ENCODE data around the gene ATP4B. TPM values are rescaled to one million over a fixed set of nuclear protein-coding genes. Genes with fewer than 3 reads are reported as not detected.
A peak's percentile ranks its signal among the peaks of the same experiment; 100 is the strongest.

The ATP4B gene
- total RNA-seq, 1 experiment from 2014 or later, result not detected

DNA sequence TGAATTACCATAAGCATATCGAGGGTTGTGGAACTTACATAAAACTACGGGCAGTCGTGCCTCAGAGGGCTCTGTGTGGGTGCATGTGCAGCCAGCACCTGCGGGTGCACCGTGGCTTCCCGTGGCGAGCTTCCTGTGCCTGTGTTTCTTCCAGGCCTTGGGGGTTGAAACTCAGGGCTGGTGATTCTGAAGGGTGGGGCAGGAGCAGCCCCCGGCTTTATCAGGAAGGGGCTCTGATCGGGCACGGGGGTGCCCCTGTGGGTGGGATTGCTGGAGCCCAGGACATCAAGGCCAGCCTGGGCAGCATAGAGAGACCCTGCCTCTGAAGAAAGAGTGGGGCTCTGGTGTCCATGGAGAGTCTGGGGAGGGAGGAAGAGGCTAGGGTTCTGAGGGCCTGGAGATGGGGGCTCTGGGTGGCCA, 11.1 kb downstream of the ATP4B start:
- Histone ChIP-seq H3K27me3 (ENCODE audit: insufficient read depth, low read length) (no peaks in the 10 kb centered on the region), H3K9me3 (ENCODE audit: control insufficient read depth in 1 of 2, insufficient read depth in 1 of 2, low read depth in 1 of 2, low read length in 2 of 2) (no peaks in the 10 kb centered on the region), H3K27ac (ENCODE audit: low read depth, low read length) (peak overlapping the region; percentile 8; the same call in 1 of the 2 replicates), H2AFZ (ENCODE audit: low read depth, low read length, poor library complexity, severe bottlenecking) (no peak overlapping the region), H3K4me3 (replicated peaks in 1 of 2; ENCODE audit: low read depth in 1 of 2, low read length in 2 of 2) (no peak overlapping the region), H3K9ac (ENCODE audit: low read length) (no peak overlapping the region), H3K9me2 (ENCODE audit: insufficient read depth) (no peaks in the 10 kb centered on the region), H3K4me1 (ENCODE audit: control insufficient read depth in 1 of 2, insufficient read depth in 2 of 2, low read length in 2 of 2) (peaks cover 9 to 11% of the 10 kb centered on the region in 2 experiments; a peak in 3 of 4 replicates), H3K4me2 (ENCODE audit: low read length) (peak overlapping the region; percentile 26), H4K20me1 (ENCODE audit: insufficient read depth) (no peaks in the 10 kb centered on the region), H3K79me2 (ENCODE audit: insufficient read depth, low read length) (no peaks in the 10 kb centered on the region), H3K36me3 (ENCODE audit: control insufficient read depth in 1 of 2, insufficient read depth in 2 of 2, low read length in 2 of 2) (no peaks in the 10 kb centered on the region; a peak in 1 of 4 replicates)
- POLR2A ChIA-PET, result no interaction called here
- DNase-seq (ENCODE audit: low read depth, low spot score) (no peak), ATAC-seq (peak; percentile 45)
- CTCF ChIA-PET, result no interaction called here
- TF ChIP-seq, protein P1, sequence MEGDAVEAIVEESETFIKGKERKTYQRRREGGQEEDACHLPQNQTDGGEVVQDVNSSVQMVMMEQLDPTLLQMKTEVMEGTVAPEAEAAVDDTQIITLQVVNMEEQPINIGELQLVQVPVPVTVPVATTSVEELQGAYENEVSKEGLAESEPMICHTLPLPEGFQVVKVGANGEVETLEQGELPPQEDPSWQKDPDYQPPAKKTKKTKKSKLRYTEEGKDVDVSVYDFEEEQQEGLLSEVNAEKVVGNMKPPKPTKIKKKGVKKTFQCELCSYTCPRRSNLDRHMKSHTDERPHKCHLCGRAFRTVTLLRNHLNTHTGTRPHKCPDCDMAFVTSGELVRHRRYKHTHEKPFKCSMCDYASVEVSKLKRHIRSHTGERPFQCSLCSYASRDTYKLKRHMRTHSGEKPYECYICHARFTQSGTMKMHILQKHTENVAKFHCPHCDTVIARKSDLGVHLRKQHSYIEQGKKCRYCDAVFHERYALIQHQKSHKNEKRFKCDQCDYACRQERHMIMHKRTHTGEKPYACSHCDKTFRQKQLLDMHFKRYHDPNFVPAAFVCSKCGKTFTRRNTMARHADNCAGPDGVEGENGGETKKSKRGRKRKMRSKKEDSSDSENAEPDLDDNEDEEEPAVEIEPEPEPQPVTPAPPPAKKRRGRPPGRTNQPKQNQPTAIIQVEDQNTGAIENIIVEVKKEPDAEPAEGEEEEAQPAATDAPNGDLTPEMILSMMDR (IDR thresholded peaks at IDR 0.05 in 2 of 3, conservative IDR thresholded peaks at IDR 0.05 in 1 of 3; ENCODE audit: borderline replicate concordance in 1 of 3, insufficient read depth in 1 of 3, low read depth in 2 of 3, low read length in 2 of 3), result no peak
- TF ChIP-seq TCF7L2 (IDR thresholded peaks at IDR 0.05; ENCODE audit: borderline replicate concordance, extremely low read depth, insufficient read depth, insufficient read length), result no peak
- 0 out of 2 replicates have a peak, but pooled peaks have one; percentile 2 for TF ChIP-seq POLR2AphosphoS5 (IDR thresholded peaks at IDR 0.05; ENCODE audit: low read depth, low read length)
- no peak for TF ChIP-seq RAD21 (IDR thresholded peaks at IDR 0.05; ENCODE audit: low read depth)
- no peak for TF ChIP-seq POLR2A (IDR thresholded peaks at IDR 0.05; ENCODE audit: borderline replicate concordance, extremely low read depth, insufficient read depth, insufficient read length)
- intact Hi-C loops (cut with micrococcal nuclease), result no loop called here
- RAD21 ChIA-PET (ENCODE audit: low non-redundant PET in 1 of 2, low total read pairs in 2 of 2, uncharacterized antibody in 2 of 2, unreplicated experiment in 2 of 2), result no interaction called here
- BruUV-seq (replicated peaks), result no TSS peak

DNA sequence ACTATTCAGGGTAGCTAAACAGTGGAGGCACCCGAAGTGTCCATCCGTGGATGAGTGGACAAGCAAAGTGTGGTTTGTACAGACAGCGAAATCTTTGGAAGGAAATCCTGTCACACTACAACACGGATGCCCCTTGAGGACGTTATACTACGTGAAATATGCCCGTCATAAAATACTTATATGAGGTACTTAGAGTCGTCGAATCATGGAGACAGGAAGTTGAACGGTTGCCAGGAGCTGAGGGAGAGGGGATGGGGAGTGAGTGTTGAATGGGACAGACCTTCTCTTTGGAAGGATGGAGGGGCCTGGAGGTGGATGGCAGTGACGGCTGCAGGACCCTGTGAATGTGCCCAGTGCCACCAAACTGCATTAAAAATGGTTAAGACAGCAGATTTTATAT, 11.6 kb downstream of the ATP4B start:
- Histone ChIP-seq H3K36me3 (ENCODE audit: control insufficient read depth in 1 of 2, insufficient read depth in 2 of 2, low read length in 2 of 2) (no peaks in the 10 kb centered on the region; a peak in 1 of 4 replicates), H3K4me1 (ENCODE audit: control insufficient read depth in 1 of 2, insufficient read depth in 2 of 2, low read length in 2 of 2) (peaks cover 9 to 11% of the 10 kb centered on the region in 2 experiments; a peak in 3 of 4 replicates), H3K4me2 (ENCODE audit: low read length) (no peak overlapping the region), H3K9ac (ENCODE audit: low read length) (no peak overlapping the region), H3K79me2 (ENCODE audit: insufficient read depth, low read length) (no peaks in the 10 kb centered on the region), H3K9me3 (ENCODE audit: control insufficient read depth in 1 of 2, insufficient read depth in 1 of 2, low read depth in 1 of 2, low read length in 2 of 2) (no peaks in the 10 kb centered on the region), H3K4me3 (replicated peaks in 1 of 2; ENCODE audit: low read depth in 1 of 2, low read length in 2 of 2) (no peak overlapping the region), H2AFZ (ENCODE audit: low read depth, low read length, poor library complexity, severe bottlenecking) (no peak overlapping the region), H3K27ac (ENCODE audit: low read depth, low read length) (no peak overlapping the region), H4K20me1 (ENCODE audit: insufficient read depth) (no peaks in the 10 kb centered on the region), H3K27me3 (ENCODE audit: insufficient read depth, low read length) (no peaks in the 10 kb centered on the region), H3K9me2 (ENCODE audit: insufficient read depth) (no peaks in the 10 kb centered on the region)
- CTCF ChIA-PET, result no interaction called here
- BruUV-seq (replicated peaks), result no TSS peak
- intact Hi-C loops (cut with micrococcal nuclease), result no loop called here
- DNase-seq (ENCODE audit: low read depth, low spot score) (no peak), ATAC-seq (no peak)
- POLR2A ChIA-PET, result no interaction called here
- RAD21 ChIA-PET (ENCODE audit: low non-redundant PET in 1 of 2, low total read pairs in 2 of 2, uncharacterized antibody in 2 of 2, unreplicated experiment in 2 of 2), result no interaction called here
- TF ChIP-seq TCF7L2 (IDR thresholded peaks at IDR 0.05; ENCODE audit: borderline replicate concordance, extremely low read depth, insufficient read depth, insufficient read length) (no peak), CBX3 (IDR thresholded peaks at IDR 0.05; ENCODE audit: low read depth) (no peak), JUND (IDR thresholded peaks at IDR 0.05) (no peak)
- TF ChIP-seq, protein P2, sequence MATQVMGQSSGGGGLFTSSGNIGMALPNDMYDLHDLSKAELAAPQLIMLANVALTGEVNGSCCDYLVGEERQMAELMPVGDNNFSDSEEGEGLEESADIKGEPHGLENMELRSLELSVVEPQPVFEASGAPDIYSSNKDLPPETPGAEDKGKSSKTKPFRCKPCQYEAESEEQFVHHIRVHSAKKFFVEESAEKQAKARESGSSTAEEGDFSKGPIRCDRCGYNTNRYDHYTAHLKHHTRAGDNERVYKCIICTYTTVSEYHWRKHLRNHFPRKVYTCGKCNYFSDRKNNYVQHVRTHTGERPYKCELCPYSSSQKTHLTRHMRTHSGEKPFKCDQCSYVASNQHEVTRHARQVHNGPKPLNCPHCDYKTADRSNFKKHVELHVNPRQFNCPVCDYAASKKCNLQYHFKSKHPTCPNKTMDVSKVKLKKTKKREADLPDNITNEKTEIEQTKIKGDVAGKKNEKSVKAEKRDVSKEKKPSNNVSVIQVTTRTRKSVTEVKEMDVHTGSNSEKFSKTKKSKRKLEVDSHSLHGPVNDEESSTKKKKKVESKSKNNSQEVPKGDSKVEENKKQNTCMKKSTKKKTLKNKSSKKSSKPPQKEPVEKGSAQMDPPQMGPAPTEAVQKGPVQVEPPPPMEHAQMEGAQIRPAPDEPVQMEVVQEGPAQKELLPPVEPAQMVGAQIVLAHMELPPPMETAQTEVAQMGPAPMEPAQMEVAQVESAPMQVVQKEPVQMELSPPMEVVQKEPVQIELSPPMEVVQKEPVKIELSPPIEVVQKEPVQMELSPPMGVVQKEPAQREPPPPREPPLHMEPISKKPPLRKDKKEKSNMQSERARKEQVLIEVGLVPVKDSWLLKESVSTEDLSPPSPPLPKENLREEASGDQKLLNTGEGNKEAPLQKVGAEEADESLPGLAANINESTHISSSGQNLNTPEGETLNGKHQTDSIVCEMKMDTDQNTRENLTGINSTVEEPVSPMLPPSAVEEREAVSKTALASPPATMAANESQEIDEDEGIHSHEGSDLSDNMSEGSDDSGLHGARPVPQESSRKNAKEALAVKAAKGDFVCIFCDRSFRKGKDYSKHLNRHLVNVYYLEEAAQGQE (IDR thresholded peaks at IDR 0.05; ENCODE audit: low read depth), result no peak
